GM19099 (cell line): Measurements from ENCODE around the gene IQSEC1.

Experiments used
- POLR2A ChIP-seq: IDR thresholded peaks from 3 replicates; pipeline ENCODE4 v1.6.1; 2011; ENCODE audit warnings: low read depth; ENCODE audit not compliant: insufficient read length; ENCODE audit errors: extremely low read depth

IQSEC1 gene

DNA sequence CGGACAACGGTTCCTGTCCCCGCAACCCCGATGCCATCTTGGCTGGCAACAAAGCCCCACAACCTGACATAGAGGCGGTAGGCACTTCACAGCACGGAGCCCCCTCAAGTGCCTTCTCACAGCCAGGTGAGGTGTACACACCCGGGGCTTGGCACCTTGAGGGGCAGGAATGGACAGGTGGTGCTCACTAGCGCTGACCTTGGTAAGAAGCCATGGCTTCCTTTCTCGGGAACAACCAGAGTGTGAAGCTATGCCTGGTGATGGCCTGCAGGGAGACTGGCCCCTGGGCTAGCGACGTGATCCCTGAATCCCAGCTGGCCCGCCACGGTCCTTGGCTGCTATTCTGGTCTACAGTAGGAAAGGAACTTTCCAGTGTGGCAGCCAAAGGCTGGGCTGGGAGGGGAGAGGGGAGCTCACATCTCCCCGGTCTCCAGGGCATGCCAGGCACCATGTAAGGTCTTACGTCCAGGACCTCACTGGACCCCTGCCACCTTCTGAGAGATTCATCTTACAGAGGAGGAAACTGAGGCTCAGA is 161.3 kb downstream of the IQSEC1 start:
- no peak for TF ChIP-seq POLR2A

DNA sequence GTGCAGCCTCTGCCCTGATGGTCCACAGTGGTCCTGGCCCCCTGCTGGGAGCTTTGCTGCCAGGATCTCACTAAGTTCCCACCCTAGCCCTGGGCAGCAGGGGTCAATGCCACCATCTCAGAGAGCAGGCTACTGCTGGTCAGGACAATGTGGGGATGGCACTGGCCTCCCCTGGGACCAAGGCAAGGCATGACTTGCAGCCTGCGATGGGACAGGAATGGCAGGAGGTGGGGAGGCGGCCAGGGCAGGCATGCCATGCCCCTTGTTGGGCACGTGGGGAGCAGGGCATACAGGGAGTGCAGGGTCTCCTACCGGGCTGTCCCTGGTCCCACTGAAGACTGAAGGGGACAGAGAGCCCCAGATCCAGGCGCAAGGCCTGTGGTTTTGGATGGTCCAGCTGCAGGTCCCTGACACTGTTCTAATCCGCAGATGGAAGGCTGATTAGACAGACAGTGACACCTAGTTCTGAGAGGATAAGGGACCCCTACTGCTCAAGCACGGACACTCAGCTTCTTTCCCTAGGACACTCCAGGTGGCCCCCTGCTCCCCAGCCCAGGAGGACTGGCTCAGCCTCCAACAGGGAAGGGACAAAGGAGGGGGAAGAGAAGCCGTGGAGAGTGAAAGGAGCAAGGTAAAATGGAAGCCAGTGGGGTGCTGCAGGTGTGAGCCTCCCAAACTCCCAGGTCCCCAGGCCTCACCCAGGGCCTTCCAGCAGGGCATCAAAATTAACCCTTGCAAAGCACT is 162.7 kb downstream of the IQSEC1 start:
- TF ChIP-seq POLR2A: no peak

DNA sequence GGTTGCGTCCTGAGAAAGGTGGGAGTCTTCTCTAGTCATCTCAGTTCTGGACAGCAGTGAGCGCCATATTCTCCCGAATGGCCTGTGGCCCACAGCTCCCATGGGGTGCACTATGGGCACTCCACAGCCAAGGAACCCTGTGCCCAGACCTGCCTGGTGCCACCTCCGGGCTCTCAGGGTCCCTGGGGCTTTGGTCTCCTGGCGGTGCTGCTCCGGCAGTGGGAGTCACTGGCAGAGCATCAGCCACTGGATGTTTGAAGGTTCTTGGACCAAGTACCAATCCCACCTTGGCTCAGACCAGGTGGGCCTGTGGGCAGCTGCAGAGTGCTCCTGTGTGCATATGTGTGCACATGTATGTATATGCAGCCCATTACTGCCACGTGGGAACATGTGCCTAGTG is 163.5 kb downstream of the IQSEC1 start:
- no peak for TF ChIP-seq POLR2A

DNA sequence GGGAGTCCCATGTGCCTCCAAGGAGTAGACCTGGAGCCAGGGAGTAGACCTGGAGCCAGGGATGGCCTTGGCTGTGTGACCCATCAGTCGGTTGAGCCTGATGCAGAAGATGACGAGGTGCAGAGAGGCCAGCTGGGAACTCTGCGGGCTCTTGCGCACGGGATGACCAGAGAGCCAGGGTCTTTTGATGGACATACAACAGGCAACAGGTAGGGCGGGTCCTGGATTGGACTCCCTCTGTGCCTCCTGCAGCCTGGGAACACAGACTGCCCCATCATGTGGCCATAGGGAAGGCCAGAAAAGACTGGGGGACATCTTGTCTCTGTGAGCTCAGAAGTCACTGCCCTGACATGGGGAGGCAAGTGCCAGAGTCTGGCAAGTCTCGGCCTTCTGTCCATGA is 164.4 kb downstream of the IQSEC1 start:
- no peak for TF ChIP-seq POLR2A

DNA sequence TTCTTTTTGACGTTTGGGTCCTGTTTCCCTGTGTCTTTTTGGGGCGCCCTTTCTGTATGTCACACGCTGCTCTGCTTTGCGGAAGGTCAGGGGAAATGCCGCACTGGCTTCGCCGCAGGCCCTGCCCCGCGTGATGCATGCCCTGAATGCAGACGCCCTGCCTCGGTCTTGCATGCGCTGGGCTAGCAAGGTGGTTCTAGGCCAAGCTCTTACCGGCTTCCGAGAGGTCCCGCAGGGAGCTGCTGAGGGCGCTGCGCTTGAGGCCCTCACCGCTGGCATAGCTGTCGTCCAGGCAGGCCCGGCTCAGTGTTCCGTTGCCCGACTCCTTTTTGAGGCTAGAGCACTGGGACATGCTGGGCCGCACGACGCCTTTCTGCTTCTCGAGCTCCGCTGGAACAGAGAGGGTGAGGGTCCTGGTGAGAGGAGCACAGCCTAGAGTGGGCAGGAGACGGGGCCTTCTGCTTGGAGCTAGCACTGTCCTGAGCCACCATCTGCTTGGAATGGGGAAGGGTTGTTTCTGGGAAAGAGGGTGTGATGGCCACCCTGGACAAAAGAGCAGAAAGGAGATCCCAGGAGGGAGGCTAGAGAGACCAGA is 165.0 kb downstream of the IQSEC1 start:
- TF ChIP-seq POLR2A: no peak

DNA sequence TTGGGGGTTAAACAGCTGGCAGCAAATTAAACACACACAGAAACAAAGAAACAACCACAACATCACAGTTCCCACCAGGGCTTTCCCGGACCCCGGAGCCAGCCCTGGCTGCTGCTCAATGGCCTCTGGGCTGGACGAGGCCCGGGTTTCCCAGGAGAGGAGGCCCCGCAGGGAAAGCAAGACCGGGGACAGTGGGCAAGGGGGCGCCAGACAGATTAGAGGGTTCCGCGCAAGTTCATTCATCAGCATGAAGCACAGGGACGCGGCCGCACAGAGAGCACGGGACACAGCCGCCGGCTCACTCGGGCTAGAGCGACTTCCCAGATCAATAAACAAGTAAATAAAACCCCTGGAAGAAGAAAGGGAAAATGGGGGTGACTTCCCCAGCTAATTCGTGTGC is 165.5 kb downstream of the IQSEC1 start:
- no peak for TF ChIP-seq POLR2A

DNA sequence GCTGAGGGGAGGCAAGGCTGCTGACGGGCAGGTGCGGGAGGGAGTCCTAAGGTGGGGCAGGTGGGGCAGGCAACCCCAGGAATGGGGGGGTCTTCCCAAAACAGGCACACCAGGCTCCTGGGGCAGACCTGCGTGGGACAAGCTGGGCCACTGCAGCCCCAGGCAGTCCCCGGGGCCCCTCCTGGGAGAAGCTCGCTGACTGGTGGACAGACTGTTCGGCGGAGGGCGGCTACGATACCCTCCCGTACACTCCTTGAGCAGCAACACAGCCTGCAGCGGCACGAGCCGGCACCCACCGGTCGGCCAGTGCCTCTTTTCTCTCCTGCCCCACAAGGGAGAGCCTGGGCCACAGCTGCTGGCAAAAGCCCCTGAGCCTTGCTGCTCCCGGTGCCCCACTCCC is 165.9 kb downstream of the IQSEC1 start:
- no peak for TF ChIP-seq POLR2A

DNA sequence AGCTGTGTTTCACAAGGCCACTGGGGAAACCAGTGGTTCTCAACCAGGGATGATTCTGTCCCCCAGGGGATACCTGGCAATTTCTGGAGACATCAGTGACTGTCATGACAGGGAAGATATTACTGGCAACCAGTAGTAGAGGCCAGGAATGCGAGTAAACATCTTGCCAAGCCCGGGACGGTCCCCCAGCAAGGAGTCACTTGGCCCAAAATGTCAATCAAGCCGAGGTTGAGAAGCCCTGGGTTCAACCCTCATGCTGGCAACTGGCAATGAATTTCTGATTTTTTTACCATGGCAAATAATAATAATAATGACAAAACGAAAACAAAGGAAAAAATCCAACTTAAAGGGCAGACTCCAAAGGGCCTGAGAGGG is 166.3 kb downstream of the IQSEC1 start:
- no peak for TF ChIP-seq POLR2A

DNA sequence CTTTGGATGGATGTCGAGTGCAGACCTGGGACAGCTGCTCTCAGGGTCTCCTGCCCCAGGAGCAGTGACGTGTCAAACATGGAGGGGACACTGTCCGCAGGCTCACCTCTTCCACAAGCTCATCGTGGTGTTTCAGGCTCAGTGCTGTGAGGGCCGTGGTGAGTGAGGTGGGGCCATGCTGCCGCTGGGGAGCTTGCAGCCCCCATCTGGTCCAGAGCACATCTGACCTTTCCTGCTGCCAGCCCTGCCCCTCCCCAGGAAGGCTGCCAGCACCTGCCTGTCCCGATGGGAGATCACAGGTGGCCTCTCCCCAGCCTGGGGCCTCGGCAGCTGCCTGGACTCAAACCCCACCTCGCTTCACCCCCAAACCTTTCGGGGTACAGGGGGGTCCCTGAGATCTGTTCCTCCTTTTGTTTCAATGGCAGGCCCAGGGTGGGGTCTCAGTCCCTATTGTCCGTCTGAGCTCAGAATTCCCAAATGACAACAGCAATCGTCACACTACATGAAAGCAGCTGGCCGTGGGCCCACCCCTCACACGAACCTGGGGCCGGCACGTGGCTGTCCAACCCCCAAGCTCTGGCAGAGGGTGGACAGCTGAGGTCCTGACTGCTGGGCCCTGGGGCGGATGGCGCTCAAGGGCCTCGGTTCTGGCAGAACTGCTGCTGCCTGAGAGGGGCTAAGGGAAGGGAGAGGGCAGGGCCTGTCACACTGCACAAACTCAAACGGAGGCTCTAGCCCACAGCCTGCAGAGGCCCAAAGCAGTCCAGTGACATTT is 166.9 kb downstream of the IQSEC1 start:
- no peak for TF ChIP-seq POLR2A

DNA sequence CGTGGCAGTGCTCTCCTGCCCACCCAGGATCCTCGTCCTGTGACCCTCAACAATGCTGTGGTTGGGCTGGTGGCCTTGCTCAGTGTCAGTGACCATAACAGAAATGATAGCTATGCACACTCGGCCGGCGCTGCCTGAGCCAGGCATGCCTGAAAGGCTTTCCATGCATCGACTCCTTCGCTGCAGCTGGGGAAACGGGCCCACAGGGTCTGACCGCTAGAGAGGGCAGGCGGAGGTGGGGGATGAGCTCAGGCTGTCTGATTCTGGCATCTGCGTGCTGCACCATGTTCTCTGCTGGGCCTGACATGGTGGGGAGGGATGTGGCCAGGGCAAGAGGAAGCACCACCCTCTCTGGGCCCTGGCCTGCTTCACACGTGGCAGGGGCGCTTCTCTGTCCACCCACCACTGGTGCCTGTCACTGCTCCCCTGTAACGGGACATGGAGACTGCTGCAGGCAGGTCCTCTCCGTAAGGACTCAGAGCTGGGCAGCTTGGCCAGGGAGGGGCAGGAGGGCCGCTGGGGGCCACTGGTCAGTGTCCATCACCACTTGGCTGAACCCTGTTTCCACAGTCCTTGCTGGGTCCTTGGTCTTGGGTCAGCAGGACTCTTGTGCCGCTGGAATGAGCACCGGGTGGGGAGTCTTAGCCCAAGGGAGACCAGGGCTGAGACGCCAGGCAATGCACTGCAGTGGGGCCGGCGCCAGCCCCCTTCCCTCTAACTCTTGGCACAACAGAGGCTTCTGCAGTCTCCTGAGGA is 167.7 kb downstream of the IQSEC1 start:
- no peak for TF ChIP-seq POLR2A

DNA sequence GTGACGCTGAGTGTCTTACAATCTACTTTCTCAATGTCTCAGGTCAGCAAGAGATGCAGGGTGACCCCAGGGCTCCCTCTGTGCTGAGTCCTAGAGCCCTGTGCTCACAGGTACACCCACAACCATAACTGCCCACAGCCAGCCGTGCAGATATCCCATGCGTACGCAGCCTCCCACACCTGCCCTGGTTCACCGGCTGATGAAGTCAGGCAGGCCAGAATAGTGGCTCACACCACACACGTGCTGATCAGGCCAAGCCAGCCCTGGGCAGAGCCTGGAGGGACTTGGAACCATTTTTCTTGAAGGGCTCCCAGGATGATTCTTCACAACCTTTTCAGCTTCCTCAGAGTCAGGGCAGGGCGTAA is 168.3 kb downstream of the IQSEC1 start:
- no peak for TF ChIP-seq POLR2A

DNA sequence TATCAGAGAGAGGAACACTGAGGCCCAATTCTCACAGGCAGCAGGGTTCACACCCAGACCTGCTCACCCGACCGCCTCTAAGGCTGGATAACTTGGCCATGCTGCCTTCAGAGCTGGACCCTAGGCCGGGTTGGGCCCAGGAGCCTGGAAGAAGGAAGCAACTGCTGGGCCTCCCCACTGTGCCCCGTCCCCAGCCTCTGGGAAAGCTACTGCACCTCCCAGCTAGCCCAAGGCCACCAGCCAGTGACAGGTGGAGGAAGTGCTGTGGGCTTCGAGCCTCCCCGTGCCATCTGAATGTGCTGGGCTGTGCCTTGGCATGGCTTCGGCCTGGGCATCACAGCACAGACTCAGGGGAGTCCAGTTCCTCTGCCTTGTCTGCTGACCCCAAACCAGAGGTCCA is 169.3 kb downstream of the IQSEC1 start:
- TF ChIP-seq POLR2A: no peak

DNA sequence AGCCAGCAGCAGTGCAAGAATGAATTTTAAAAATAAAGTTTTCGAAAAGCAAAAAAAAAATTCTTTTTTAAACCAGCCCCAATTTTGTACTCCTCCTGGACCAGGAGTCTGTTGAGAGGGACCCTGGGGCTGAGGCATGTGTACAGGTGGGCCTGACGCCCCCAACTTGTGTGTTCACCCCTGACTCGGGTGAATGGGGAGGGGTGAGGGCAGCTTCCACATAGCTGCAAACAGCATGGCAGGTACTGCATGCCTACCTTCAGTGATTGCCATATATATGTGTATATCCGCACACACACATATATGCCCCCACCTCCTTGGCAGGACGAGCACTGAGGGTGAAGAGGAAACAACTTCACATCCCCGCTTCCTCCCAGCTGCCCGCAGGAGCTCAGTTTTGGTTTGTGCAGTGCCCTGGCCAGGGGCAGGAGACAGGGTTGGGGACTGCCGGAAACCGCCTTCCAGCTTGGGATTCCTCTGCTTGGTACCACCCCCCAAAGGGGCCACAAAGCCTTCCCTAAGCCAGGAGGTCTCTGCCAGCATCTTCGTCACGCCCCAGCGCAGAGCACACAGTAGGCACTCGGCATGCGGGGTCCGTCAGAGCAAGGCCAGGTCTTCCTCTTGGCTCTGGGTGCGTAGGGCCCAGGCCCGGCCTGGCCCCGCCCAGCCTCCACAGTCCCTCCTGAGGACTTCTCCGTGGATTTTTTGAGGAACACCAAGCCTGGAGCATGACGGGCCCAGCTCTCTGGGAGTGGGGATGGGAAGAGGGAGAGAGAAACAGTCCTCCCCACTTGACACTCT is 170.0 kb downstream of the IQSEC1 start:
- TF ChIP-seq POLR2A: no peak

DNA sequence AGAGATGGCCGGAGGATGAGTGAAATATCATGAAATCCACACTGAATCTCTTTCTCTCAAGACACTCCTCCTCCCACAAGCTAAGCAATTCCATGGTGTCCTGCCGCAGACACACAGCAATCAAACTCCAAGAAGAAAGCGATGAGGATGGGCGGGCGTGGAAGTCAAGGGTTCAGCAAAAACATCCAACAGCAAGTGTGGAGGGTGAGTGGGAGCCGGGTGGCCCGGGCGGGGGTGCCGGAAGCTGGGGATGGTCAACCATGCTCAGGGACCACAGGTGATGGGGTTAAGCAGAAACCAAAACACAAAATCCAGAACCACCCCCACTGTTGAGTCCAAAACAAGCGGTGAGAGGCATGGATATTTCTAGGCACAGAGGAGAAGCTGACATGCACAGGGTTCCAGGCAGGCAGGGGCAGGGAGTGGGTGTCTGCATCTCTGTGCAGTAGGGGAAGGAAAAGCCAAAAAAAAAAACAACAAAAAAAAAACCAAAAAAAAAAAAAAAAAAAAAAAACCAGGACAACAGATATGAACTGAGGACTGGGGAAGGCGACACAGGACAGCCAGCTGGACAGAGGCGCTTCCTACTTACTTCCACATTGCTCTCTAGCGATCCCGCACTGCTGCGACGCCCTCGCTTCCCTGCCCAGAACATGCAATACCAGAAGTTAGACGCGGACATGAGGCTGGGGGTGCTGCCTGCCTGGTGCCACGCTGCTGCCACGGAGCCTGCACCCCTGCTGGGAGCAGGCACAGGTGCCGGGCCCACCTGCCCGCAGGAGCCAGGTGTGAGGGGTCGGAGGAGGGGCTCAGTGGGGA is 170.8 kb downstream of the IQSEC1 start:
- no peak for TF ChIP-seq POLR2A

DNA sequence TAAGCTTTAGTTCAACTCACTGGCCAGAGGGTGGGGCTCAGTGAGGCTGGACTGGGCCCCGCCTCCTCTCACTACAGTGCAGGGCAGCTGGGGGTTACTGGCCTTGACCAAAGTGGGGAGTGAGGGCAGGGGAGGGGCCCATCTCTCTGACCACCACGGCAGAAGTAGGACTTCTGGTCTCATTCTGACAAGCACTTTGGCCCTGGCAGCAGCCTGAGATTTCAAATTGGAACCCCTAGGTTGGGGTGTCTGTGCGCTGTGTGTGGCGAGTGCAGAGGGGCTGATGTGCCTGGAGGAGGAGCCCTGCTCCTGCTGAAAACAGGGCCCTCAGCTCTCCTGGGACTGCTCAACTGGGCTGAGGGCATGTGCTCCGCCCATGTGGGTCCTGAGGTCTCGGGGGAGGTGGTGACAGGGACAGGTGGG is 171.6 kb downstream of the IQSEC1 start:
- no peak for TF ChIP-seq POLR2A
